Superior temporal gyrus (tissue), 1 donor: ENCODE results near the gene ABCC4.
A peak's percentile ranks its signal among the peaks of the same experiment; 100 is the strongest.
"Not testable (repeated sequence)": the region's sequence is repeated elsewhere in the genome, so short reads cannot be mapped to it uniquely, and the experiment has no call there.

Source experiments
- DNase-seq: peaks from one replicate; pipeline ENCODE4 v3.0.0-alpha.2; 2016; ENCODE audit errors: extremely low spot score

ABCC4 gene

DNA sequence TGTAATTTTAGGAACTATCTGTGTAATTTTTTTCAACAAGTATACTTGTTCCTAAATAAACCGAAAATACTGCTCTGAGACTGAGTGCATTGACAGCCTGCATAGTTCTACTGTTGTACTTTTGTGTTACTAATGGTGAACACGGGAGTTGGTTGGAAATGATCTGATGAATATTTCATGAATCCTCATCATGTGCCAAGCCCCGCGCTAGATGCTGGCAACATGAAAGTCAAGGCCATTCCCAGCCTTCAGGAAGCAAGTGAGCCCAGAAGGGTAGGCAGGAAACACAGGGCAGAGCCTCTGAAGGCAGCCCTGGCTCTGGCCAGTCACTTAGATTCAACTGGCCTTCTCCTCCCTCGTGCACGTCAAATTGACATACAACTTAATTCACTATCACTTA is 106.1 kb downstream of the ABCC4 start:
- no peak for DNase-seq

GRCh38 chr13:95193509-95194230 is 107.6 kb downstream of the ABCC4 start:
- no peak for DNase-seq

- no peak for DNase-seq
Observed at GRCh38 chr13:95192998-95193397, 108.3 kb downstream of the ABCC4 start.

GRCh38 chr13:95192564-95192945 is 108.7 kb downstream of the ABCC4 start:
- DNase-seq: not testable (repeated sequence)

DNA sequence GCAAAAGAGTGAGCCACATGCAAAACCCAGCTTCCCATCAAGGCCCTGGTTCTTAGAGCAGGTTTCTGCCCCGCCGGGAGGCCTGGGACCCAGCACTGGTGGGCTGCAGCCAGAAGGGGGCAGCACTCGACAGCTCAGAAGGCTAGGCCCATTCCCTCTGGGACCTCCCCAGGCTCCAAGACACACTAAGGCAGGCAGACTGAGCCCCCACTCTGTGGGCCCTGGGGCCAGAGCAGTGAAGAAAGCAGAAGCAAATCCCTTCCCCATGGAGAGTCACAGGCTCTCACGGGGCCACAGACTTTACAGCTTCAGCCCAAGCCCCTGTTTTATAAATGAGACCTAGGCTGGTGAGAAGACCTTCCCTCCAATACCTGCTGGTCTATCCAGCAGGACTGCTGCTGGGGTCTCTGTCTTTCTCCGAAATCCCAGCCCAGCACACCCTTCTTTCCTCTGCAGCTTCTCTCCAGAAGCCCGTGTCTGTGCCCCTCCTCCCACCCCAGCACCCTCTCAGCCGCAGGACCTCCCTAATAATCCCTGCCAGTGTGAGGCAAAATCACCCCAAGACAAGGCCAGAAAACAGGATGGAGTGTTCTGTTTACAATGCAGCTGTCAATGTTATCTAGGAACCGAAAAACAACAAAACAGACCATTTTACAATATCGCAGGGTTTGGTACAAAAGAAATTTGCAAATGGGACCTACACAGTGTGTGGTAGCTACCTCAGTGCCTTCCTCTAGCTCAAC is 109.3 kb downstream of the ABCC4 start:
- DNase-seq: peak; percentile 70

GRCh38 chr13:95188128-95188527 is 113.1 kb downstream of the ABCC4 start:
- no peak for DNase-seq

- DNase-seq: no peak
Observed at GRCh38 chr13:95185851-95186250, 115.4 kb downstream of the ABCC4 start.

DNA sequence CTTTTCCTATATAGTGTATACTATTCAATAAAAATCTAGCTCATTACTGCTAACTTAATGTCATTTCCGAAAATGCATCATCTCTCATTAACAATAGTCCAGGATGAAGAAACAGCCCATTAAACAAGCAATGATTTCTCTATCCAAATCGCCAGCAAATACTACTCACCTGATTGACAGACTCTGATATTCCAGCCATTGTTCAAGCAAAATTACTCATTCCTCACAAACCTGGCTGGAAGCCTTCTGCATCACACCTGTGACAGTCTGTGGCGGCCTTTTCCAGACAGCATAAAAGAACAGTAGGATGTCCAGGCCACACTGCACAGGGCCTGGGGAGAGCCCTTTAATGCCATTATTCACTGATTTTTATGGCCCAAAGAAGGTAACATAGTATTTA is 115.9 kb downstream of the ABCC4 start:
- DNase-seq: no peak

GRCh38 chr13:95184317-95184716 is 116.9 kb downstream of the ABCC4 start:
- DNase-seq: no peak

- no peak for DNase-seq
Observed at GRCh38 chr13:95182570-95183265, 118.5 kb downstream of the ABCC4 start.

- no peak for DNase-seq
Observed at GRCh38 chr13:95181586-95181985, 119.7 kb downstream of the ABCC4 start.

- no peak for DNase-seq
Observed at GRCh38 chr13:95180513-95181245, 120.6 kb downstream of the ABCC4 start.

DNA sequence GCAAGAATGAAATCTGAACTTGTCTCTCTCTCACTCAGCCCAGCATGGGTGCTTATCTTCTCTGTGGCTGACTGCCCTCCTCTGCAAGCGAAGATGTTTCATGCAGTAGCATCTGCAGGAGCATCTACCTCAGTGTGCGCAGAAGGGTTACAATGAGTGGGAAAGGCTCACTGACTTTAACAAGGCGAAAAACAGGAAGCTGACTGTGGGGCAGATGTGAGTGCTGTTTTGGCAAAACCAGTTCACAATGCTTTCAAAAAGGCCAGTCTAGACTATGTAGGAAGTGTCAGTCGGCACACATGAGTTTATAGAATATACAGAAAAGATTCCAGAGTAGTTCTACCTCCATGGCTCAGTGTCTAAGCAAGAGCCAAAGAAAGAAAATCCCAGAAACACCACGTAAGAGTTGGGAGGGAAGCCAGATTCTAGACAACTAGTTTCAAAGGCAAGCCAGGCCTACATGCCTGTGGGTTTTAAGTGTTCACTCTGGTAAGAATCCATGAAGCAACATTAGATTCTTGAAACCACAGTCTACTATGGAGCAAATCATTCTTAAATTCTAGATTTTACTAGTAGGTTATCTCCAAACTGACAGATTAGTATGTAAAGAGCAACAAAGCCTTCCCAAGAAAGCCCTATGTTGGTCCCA is 124.5 kb downstream of the ABCC4 start:
- DNase-seq: no peak

DNA sequence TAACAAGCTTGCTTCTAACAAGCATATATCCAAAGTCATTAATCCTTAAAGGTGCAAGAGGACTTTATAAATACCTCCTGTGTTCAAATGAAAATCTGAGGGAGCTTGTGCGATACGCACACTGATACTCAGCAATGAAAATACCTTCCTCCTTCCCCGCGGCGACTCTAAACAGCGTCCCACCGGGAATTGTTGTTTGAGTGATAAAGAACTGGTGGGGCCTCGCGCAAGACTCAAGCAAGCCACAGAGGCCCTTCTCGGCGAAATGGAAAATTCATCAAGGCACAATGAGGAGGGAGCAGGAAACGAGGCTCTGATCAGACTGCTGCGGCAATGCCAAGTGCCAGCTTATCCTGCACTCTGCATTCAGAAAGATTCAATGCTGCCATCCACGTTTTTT is 126.7 kb downstream of the ABCC4 start:
- DNase-seq: no peak

GRCh38 chr13:95168191-95168590 is 133.1 kb downstream of the ABCC4 start:
- no peak for DNase-seq

DNA sequence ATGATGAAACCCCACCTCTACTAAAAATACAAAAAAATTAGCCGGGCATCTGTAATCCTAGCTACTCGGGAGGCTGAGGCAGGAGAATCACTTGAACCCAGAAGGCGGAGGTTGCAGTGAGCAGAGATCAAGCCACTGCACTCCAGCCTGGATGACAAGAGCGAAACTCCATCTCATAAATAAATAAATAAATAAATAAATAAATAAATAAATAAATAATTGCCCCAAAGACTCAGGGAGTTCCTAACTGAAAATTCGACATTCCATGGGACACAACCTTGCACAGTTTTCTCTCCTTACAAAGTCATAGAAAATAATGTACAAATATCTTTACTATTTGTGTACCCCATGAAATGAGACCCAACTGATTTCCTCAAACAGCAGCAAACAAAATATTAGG is 134.2 kb downstream of the ABCC4 start:
- DNase-seq: not testable (repeated sequence)

GRCh38 chr13:95164830-95165229 is 136.4 kb downstream of the ABCC4 start:
- no peak for DNase-seq

DNA sequence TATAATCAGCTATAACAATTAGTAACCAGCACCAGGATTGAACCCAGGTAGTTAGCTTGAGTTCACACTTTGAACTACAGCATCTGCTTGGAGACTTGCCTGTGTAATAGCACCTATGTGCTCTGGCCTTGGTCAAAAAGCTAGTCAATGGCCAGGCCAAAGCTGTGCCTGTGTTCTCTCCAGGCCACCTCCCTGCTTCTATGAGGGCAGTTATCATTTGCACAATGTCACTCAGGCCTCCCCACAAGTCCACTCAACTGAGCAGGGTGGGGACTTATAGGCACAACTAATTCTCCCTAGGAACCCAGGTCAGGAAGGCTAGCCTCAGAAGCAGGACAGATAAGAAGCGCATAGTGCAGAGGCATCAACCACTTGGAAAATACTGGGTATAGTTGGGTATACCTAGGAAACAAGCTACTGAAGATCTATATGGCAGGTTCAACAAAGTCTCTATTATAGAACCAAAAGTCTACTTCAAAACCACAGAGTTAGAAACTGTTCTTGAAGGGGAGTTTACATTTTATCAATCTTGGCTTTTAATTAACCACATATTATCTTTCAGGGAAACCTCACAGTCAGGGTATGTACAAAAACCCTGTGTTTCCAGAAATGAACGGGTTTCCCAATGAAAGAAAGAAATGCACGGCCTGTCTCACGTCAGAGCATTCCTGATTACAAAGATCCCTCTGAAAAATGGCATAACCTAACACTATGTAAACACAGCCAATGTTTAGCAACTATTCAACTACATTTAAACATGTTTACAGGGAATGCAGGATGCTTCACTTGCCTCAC is 140.9 kb downstream of the ABCC4 start:
- DNase-seq: no peak

- no peak for DNase-seq
Observed at GRCh38 chr13:95159458-95159857, 141.8 kb downstream of the ABCC4 start.

GRCh38 chr13:95156208-95156607 is 145.0 kb downstream of the ABCC4 start:
- DNase-seq: peak; percentile 39

- DNase-seq: no peak
Observed at GRCh38 chr13:95155504-95155903, 145.7 kb downstream of the ABCC4 start.
